Measurements from ENCODE around the gene RPLP2.

RPLP2 gene

DNA sequence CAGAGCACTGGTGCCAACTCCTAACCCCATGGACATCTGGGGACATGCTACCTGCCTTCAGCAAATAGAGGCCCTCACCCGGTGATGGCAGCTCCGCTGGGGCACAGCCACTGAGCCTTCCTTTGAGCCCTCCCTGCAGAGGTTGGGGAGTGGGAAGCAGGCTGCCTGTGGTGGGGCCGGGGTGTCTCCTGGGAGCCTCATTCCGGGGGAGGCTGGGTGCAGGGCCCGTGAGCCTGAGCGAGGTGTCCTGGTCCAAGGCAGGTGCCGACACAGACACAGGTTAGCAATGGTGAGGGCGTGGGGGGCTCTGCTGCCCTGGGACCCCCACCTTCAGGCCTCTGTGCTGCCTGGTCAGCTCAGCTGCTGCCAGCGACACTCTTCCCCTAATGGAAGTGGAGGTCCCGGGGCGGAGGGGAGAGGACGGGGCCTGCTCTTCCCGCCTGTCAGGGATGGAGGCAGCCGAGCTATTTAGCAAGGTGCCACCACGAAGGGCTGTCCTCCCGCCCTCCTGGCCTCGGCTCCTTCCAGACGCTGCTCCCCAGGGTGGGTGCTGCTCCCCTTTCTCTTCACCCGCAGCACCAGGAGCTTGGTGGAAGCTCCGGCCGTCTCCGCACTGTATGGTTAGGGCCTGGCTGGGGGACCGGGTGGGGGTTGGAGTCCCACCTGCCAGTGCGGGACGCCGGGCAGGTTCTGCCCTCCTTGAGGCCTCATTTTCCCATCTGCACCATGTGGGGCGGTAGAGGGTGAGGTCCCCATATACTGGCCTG lies 44.1 kb downstream of the RPLP2 start:
- no peak overlapping the region for H3K9ac ChIP-seq (ENCODE audit: low read depth, low read length)

DNA sequence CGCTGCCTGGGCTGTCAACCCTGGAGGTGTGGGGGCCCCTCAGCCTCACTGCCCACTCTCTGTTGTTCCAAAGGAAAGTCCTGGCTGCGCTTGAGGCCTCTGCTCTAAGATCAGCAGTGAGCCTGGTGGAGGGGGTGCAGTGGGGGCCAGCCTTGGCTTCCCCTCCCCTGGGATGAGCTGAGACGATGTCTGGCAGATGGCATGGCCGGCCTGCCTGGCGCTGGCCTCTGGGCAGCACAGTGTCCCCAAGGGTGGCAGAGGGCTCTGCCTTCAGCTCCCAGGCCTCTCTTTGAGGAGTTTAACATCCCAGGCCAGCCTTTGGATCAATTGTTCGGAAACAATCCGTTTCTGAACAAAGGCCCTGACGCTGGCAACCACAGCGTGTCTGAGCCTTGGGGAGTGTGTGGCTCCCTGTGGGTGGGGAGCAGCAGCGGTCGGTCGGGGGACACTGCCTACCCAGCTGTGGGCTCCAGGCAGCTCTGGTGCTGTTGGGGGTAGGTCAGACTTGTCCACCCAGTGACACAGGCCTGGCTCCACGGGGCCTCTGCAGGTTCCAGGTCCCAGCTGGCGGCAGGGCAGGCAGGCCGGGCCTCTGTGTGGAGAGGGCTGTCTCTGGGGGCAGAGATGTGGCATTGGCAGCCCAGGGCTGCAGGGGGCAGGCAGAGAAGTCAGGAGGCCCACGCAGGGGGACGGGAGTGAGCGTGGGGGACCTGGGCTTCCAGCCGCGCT lies 45.0 kb downstream of the RPLP2 start:
- Histone ChIP-seq H3K9me3 (ENCODE audit: insufficient read depth, low read length, severe bottlenecking) (no peaks in the 10 kb centered on the region), H3K4me3 (ENCODE audit: low read depth in 1 of 2, low read length in 2 of 2) (no peak overlapping the region), H3K9ac (ENCODE audit: low read depth, low read length) (no peak overlapping the region), H3K27ac (ENCODE audit: low read length) (no peak overlapping the region), H3K4me1 (ENCODE audit: insufficient read depth, low read length) (no peaks in the 10 kb centered on the region), H3K79me2 (ENCODE audit: insufficient read depth, low read length) (no peaks in the 10 kb centered on the region), H3K27me3 (ENCODE audit: insufficient read depth, low read length, poor library complexity) (no peaks in the 10 kb centered on the region), H2AFZ (ENCODE audit: low read depth, low read length) (no peak overlapping the region), H3K36me3 (ENCODE audit: insufficient read depth, low read length) (no peaks in the 10 kb centered on the region), H4K20me1 (ENCODE audit: insufficient read depth, low read length) (peaks cover 9% of the 10 kb centered on the region; the same call in 1 of the 2 replicates), H3K4me2 (ENCODE audit: insufficient read depth, low read length) (no peak overlapping the region)
- no peak for DNase-seq
- ATAC-seq (ENCODE audit: insufficient read depth, low read depth) = no peak
- TF ChIP-seq, protein P1, sequence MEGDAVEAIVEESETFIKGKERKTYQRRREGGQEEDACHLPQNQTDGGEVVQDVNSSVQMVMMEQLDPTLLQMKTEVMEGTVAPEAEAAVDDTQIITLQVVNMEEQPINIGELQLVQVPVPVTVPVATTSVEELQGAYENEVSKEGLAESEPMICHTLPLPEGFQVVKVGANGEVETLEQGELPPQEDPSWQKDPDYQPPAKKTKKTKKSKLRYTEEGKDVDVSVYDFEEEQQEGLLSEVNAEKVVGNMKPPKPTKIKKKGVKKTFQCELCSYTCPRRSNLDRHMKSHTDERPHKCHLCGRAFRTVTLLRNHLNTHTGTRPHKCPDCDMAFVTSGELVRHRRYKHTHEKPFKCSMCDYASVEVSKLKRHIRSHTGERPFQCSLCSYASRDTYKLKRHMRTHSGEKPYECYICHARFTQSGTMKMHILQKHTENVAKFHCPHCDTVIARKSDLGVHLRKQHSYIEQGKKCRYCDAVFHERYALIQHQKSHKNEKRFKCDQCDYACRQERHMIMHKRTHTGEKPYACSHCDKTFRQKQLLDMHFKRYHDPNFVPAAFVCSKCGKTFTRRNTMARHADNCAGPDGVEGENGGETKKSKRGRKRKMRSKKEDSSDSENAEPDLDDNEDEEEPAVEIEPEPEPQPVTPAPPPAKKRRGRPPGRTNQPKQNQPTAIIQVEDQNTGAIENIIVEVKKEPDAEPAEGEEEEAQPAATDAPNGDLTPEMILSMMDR (IDR thresholded peaks at IDR 0.05; ENCODE audit: borderline replicate concordance, extremely low read depth, low read length, poor library complexity, severe bottlenecking) = no peak
- no peak for TF ChIP-seq EZH2 (IDR thresholded peaks at IDR 0.05; ENCODE audit: borderline replicate concordance, low read depth, low read length, severe bottlenecking)

More for the DNA sequence above, 44.1 kb downstream of the RPLP2 start:
- Histone ChIP-seq H3K4me1 (ENCODE audit: insufficient read depth, low read length) (no peaks in the 10 kb centered on the region), H3K36me3 (ENCODE audit: insufficient read depth, low read length) (no peaks in the 10 kb centered on the region), H2AFZ (ENCODE audit: low read depth, low read length) (no peak overlapping the region), H3K27me3 (ENCODE audit: insufficient read depth, low read length, poor library complexity) (no peaks in the 10 kb centered on the region), H4K20me1 (ENCODE audit: insufficient read depth, low read length) (peaks cover 9% of the 10 kb centered on the region; the same call in 1 of the 2 replicates), H3K27ac (ENCODE audit: low read length) (no peak overlapping the region), H3K9me3 (ENCODE audit: insufficient read depth, low read length, severe bottlenecking) (no peaks in the 10 kb centered on the region), H3K4me3 (ENCODE audit: low read depth in 1 of 2, low read length in 2 of 2) (no peak overlapping the region), H3K4me2 (ENCODE audit: insufficient read depth, low read length) (no peak overlapping the region), H3K79me2 (ENCODE audit: insufficient read depth, low read length) (no peaks in the 10 kb centered on the region)
- no peak for ATAC-seq (ENCODE audit: insufficient read depth, low read depth)
- DNase-seq = no peak
- TF ChIP-seq EZH2 (IDR thresholded peaks at IDR 0.05; ENCODE audit: borderline replicate concordance, low read depth, low read length, severe bottlenecking) = no peak
- TF ChIP-seq, protein P1 (IDR thresholded peaks at IDR 0.05; ENCODE audit: borderline replicate concordance, extremely low read depth, low read length, poor library complexity, severe bottlenecking) = no peak

DNA sequence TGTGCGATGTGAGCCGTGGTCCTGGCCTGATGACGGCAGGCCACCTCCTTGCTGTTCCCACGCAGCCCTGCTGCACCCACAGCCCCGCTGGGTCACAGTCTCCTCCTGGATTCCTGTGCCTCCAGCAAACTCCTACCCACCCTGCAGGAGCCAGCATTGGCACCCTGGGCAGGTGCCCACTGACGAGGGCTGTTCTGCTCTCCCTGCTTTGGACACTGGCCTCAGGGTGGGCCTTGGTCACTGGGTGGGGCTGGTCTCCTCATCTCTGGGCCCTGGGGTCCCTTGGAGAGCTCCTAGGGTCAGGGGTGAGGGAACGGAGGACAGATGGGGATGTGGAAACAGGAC lies 45.5 kb downstream of the RPLP2 start:
- no peaks in the 10 kb centered on the region for H3K36me3 ChIP-seq (ENCODE audit: insufficient read depth, low read length)
- H3K9ac ChIP-seq (ENCODE audit: low read depth, low read length) = no peak overlapping the region
- H3K27me3 ChIP-seq (ENCODE audit: insufficient read depth, low read length, poor library complexity) = no peaks in the 10 kb centered on the region
- peaks cover 9% of the 10 kb centered on the region; the same call in 1 of the 2 replicates for H4K20me1 ChIP-seq (ENCODE audit: insufficient read depth, low read length)
- no peak overlapping the region for H2AFZ ChIP-seq (ENCODE audit: low read depth, low read length)
- ATAC-seq (ENCODE audit: insufficient read depth, low read depth) (no peak), DNase-seq (no peak)
- H3K79me2 ChIP-seq (ENCODE audit: insufficient read depth, low read length) = no peaks in the 10 kb centered on the region
- no peaks in the 10 kb centered on the region for H3K9me3 ChIP-seq (ENCODE audit: insufficient read depth, low read length, severe bottlenecking)
- no peaks in the 10 kb centered on the region for H3K4me1 ChIP-seq (ENCODE audit: insufficient read depth, low read length)
- no peak overlapping the region for H3K27ac ChIP-seq (ENCODE audit: low read length)
- no peak overlapping the region for H3K4me2 ChIP-seq (ENCODE audit: insufficient read depth, low read length)
- no peak overlapping the region for H3K4me3 ChIP-seq (ENCODE audit: low read depth in 1 of 2, low read length in 2 of 2)
- TF ChIP-seq, protein P1 (IDR thresholded peaks at IDR 0.05; ENCODE audit: borderline replicate concordance, extremely low read depth, low read length, poor library complexity, severe bottlenecking) = no peak

Measured in DND-41 (cell line).